ENCODE measurements around the gene KAZN. TPM values are rescaled to one million over a fixed set of nuclear protein-coding genes. Genes with fewer than 3 reads are reported as not detected.

KAZN gene
- total RNA-seq, 1 donor from 2014 or later = 3.7 TPM

DNA sequence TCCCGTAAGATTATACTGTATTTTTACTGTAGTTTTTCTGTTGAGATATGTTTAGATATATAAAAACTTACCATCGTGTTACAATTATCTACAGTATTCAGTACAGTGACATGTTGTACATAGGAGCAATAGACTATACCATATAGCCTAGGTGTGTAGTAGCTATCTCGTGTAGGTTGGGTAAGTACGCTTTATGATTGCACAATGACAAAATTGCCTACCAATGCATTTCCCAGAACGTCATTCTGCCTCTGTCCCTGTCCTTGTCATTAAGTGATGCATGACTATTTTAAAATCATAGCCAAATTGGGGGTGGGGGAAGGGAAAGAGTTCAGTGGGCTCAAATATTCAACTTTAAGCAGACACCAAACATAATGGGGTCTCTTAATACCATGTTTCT lies 321.3 kb downstream of the KAZN start:
- ATAC-seq (ENCODE audit: poor library complexity) = no peak
- intact Hi-C loops (cut with DNase I) = loop anchor here (5.0 kb wide), 1 partner anchor 108 kb away; no protein-coding TSS in a partner anchor
- no peak for DNase-seq

DNA sequence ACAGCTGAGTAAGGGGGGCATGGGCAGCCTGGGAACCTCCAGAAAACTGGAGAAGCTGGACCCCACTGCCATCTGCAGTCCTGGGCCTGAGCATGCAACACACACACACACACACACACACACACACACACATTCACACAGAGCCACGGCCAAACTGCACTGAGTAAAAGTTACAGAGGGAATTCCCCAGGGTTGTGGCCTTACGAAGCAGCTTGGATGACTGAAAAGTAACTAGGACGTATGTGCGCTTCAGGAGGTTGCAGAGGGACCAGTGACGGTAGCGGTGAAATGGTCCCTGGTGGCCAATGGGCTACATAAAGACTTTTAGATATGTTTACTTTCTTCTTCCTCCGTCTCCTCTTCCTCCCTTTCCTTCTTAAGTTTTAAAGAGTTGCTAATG lies 322.6 kb downstream of the KAZN start:
- intact Hi-C loops (cut with DNase I) = no loop called here
- ATAC-seq (ENCODE audit: poor library complexity) = peak; percentile 41
- DNase-seq = no peak

DNA sequence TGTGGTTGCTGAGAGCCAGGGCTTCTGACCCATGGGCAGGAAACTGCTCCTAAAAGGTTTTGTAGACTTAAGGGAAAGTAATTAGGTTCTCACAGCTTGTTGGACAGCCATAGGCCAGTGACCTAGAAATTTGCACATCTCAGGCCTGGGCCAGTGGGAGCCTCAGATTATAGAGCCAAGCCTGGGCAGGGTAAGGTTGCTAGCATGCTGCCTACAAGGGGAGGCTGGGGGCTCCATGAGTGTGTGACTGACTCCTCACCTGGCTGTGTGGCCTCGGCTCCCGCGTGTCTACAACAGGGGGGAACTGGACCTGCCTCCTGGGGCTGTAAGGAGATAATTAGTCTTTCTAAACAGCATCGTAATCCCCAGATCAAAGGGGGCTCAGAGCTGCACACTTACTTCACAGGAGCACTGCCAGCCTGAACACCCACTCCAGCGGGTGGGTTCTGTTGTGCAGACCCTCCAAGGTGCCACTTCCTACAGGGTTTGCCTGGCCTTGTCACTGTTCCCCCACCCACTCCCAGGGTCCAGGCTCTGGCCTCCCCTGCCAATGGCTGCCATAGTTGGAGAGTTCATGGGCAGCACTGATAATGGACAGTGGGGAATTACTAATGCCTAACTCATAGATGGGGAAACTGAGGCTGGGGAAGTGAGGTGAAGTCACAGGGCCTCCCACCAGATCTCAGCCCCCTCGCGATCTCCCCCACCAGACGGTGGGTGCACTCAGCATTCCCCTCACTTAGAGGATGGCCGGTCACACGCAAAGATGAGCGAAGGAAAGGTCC lies 324.6 kb downstream of the KAZN start:
- ATAC-seq (ENCODE audit: poor library complexity) = peak; percentile 21
- no peak for DNase-seq
- intact Hi-C loops (cut with DNase I) = no loop called here

DNA sequence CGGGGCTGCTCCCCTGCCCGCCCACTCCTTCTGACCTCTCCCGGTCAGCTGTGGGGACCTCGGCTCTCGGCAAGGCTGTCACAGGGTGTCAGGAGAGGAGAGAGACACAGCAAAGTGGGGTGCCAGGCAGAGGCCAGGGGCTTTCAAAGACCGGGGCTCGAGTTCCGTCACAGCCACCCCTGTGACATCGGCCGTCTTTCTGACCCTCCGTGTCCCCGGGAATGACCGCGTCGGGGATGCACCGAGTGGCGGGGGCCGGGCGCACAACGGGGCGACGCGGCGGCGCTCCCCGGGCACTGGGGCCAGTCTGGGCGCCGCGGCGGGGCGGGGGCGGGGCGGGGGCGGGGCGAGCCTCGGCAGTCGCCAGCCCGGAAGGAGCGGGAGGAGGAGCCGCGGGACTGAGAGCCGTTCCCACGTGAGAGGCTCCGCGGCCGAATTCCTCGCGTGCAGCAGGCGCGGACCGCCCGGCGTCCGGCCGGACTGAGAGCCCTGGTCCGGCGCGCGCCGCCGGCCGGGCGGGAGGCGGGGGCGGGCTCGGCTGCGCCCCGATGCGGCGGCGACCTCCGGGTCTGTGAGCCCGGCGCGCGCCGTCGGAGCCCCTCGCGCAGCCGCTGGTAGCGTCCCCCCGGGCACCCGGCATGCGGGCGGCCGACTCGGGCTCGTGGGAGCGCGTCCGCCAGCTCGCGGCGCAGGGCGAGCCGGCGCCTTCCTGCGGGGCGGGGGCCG lies 325.4 kb downstream of the KAZN start:
- ATAC-seq (ENCODE audit: poor library complexity) = peak; percentile 87
- peak; percentile 84 for DNase-seq
- intact Hi-C loops (cut with DNase I) = no loop called here

DNA sequence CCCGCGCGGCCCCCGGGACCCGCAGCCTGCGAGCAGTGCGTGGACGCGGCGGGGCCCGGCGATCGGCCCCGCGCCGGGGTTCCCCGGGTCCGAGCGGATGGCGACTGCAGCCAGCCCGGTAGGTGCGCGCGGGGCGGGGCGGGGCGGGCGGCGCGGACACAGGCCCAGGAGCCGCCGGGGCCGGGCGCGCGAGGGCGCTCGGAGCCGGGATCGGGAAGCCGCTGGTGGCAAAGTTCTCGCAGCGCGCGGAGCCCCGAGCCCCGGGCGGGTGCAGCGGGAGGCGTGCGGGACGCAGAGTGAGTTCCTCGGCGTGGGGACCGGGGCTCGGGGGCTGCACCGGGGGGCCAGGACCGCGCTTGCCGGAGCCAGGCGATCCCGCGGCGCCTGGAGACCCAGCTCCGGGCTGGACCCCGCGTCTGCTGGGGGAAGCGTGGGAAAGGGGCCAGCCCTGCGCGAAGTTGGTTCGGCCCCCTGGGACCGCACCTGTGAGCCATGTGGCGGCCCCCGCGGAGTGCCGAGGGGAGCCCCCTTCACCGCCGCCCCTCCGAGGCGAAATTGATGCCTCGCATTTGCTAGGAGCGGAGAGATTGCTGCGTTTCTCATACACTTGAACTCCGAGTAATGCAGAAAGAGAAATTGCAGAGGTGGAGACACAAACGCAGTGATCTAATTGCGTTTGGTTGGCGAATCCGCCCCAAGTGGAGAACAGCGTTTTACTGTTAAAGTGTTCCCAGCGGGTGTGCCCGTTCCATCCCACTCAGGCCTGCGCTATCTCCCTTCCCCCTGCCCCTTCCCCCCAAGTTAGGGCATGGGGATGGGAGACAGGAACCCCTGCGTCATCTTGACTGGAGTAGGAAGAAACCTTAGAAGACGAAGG lies 326.2 kb downstream of the KAZN start:
- intact Hi-C loops (cut with DNase I) = loop anchor here (5.0 kb wide), 1 partner anchor 98 kb away; no protein-coding TSS in a partner anchor
- DNase-seq (peak; percentile 66), ATAC-seq (ENCODE audit: poor library complexity) (peak; percentile 71)

DNA sequence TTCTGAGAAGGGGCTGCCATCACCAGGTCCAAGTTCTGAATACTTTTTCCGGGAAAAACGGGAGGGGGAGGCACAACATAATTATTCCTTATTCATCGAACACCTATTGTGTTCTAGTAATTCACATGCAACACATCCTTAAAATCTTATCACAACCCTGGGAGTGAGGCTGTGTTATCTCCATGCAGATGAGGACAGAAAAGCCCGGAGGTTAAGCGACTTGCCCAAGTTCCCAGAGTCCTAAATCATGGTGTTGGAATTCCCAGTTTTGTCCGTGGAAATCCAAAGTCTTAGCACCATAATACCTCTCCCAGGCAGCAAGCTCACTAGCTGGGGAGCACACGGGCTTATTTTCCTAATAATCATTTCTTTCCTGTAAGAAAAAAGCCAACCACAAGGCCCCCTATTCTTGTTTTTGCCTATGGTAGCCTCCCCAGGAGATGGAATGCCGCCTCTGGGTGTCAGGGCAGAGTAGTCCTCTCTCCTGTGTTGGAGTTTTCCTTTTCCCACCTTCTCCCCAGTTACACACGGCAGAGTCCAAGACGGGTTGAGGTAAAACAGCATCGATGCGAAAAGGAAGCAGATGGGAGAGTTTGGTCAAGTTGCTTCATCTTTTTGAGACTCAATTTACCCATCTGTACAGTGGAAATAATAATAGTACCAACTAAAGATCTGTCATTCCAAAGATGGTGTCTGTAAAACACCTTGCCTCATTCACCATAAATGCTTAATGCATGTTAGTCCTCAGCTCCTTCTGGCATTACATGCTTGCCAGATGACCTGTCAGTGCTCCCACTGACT lies 327.1 kb downstream of the KAZN start:
- no peak for ATAC-seq (ENCODE audit: poor library complexity)
- intact Hi-C loops (cut with DNase I) = loop anchor here (5.0 kb wide), 1 partner anchor 97 kb away; no protein-coding TSS in a partner anchor
- DNase-seq = no peak

DNA sequence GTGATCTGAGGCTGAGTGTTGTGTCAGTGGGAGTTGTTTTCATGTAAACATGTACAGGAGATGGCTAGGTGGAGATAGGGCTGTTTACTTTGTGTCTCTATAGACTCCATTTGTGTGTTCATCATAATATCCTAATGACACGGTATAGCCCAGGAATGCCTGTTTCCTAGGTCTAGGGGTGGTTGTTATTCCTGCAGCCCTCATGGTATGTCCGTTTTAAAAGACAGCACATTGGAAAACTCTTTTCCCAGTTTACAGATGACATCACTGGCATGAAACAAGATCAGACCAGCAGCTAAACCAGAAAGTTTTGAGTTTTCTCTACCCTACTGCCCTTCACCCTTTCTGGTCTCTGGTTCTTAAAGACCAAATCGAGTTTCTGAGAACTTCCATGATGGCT lies 327.7 kb downstream of the KAZN start:
- intact Hi-C loops (cut with DNase I) = loop anchor here (5.0 kb wide), 1 partner anchor 96 kb away; no protein-coding TSS in a partner anchor
- DNase-seq (no peak), ATAC-seq (ENCODE audit: poor library complexity) (no peak)

DNA sequence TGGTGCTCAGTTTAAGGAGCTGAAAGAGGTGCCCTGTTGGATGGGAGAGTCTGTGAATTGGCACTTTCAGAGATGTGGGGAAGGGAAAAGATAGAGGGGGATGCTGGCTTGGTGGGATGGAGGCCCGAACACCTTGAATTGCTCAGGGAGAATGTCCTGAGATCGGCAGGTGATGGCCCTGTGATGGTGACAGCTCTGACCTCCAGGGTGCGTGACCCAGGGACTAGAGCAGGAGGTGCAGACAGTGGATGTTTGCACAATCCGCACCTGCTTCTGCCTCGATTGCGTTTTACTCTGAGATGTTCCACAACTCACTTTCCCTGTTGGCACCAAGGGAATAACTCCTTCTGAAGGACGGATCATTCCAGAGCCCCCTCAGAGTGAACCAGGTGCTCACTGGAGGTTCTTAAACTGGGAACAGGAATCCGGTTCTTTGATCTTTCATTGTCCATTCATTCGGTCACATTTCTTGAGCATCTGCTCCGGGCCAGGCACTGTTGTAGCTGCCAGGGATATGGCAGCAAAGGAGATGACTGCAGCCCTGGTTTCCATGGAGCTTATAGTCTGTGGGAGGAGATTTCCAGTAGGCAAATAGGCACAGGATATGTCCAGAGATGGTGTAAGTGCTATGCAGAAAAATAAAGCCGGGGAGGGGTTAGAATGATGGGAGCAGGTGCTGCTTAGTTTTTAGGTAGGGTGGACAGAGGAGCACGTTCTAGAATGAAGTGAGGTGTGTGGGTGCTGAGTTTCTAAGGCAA lies 328.5 kb downstream of the KAZN start:
- intact Hi-C loops (cut with DNase I) = loop anchor here (5.0 kb wide), 1 partner anchor 95 kb away; no protein-coding TSS in a partner anchor
- ATAC-seq (ENCODE audit: poor library complexity) = no peak
- DNase-seq = no peak

DNA sequence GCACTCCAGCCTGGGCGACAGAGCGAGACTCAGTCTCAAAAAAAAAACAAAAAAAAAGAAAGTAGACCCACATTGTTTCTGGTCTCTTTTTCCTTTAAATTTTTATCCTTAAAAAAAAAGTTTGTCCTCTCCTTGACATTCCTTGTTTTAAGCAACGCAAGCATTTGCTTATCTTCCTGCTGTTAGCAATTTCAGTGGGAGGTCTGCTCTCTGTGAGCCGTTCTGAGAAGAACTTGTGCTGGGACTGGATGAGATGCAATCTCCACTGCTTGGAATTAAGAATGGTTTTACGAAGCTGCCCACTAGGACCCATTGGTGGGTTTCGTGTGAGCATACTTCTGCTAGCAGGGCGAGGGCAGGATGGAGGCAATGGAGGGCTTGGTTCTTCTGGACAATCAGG lies 329.9 kb downstream of the KAZN start:
- DNase-seq (no peak), ATAC-seq (ENCODE audit: poor library complexity) (no peak)
- intact Hi-C loops (cut with DNase I) = loop anchor here (5.0 kb wide), 1 partner anchor 94 kb away; no protein-coding TSS in a partner anchor

DNA sequence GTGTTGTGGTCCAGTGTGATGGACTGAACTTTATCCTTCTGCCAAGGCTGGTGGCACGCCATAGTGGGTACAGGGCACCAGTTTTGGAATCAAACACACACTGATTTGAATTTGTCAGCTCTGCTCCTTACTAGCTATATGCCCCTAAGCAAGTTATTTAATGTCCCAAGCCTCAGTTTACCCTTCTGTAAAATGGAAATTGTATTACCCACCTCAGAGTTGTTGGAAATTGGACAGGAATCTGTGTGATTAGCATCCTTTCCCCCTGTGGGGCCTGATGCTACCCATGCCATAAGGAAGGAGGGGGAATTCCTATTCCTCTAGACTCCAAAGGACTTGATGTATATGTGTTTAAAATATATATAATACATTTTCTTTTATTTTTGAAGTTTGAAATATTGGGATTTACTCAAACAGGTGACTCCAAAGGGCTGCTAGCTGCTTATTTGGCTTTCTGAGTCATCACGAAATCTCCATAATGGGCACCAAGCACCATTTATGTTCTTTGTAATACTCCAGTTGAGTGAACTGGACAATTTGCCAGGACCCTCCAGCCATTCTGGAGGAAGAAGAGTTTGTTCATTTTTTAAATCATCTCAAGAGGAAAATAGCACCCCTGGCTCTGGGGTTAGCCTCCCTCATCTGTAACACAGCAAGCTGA lies 330.5 kb downstream of the KAZN start:
- intact Hi-C loops (cut with DNase I) = loop anchor here (5.0 kb wide), 1 partner anchor 93 kb away; no protein-coding TSS in a partner anchor
- ATAC-seq (ENCODE audit: poor library complexity) = no peak
- no peak for DNase-seq

DNA sequence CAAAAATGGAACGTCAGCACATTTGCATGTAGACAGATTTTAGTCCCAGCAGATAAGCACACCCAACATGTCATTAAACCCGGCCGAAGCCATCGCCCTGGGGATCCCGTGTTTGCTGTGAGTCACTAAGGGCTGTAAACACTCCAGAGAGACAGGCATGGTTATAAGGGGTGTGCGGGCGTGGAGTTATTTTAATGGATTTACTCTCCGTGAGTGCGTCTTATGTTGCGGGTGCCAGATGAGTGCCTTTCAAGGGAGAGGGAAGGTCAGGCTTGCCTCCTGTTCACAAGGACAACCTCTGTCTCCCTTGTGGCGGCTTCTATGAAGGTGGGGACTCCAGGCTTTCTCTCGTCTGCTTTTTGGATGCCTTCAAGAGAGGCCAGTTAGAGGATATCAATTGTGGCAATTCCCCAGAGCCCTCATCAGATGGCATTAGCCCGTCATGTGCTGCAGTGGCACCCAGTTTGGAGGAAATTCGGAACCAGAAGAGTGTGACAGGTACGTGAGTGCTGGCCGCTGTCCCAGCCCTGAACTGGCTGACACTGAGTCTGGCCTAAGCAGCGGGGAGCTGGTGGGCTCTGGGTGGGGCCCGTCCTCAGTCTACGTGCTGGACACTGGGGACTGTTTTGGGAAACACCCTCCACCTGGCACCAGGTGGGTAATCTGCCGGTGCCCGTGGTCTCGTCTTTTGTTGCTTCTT lies 331.2 kb downstream of the KAZN start:
- DNase-seq = no peak
- ATAC-seq (ENCODE audit: poor library complexity) = peak; percentile 55
- intact Hi-C loops (cut with DNase I) = loop anchor here (5.0 kb wide), 1 partner anchor 93 kb away; no protein-coding TSS in a partner anchor

DNA sequence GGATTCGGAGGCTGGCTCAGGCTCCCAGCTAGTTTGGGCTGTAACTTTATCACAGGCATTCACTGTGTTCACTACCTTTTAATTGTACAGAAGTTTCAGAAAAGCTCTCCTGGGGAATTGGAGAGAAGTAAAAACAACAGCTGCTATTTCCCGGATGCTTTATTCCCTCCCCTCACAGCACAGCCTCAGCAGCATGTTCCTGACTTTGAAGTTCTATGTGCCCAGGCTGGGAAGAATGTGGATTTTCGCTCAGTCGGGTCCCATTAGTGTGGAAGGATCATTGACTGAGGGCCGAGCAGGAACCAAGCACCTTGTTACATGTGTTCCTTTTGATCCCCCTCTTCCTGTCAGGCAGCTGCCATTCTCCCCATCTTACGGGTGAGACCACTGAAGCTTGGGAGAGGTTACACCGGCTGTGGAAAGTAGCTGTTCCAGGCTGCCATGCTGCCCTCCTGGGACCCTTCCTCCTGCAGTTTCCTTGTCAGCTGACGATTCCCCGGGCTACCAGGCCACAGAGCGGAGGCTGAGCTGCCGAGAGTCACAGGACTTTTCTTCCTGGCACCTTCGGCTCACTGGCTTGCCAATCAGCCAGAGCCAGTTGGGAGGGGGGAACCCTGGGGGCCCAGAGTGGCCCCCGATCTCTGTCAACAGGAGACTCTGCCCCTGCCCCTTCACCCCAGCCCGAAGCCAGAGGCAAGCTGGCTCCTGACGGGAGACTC lies 331.9 kb downstream of the KAZN start:
- ATAC-seq (ENCODE audit: poor library complexity) (no peak), DNase-seq (no peak)
- intact Hi-C loops (cut with DNase I) = no loop called here

DNA sequence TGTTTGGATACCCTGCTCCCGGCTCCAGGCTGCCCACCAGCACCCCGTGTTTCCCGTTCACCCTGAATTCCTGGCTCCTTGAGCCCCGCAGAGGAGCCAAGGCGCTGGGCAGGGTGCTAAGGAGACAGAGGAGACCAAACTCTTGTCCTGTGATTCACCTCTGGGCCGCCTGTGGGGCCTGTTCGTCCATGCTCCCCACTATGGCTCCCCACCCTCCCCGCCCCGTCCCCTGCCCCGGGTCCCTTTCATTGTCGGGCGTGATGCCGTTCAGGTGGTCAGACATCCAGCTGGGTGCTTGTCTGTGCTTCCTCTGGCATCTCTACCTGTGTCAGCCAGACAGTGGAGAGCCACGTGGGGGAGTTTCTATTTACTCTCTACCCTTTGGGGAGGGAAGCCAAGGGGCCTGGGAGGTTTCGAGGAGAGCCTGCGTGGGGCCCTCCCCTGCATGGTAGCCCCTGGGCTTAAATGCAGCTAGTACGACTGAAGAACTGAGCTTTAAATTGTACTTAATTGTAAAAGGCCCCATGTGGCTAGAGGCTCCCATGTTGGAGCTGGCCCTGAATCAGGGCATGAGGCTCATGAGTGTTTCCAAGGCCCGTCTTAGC lies 333.7 kb downstream of the KAZN start:
- DNase-seq = no peak
- ATAC-seq (ENCODE audit: poor library complexity) = no peak
- intact Hi-C loops (cut with DNase I) = no loop called here

DNA sequence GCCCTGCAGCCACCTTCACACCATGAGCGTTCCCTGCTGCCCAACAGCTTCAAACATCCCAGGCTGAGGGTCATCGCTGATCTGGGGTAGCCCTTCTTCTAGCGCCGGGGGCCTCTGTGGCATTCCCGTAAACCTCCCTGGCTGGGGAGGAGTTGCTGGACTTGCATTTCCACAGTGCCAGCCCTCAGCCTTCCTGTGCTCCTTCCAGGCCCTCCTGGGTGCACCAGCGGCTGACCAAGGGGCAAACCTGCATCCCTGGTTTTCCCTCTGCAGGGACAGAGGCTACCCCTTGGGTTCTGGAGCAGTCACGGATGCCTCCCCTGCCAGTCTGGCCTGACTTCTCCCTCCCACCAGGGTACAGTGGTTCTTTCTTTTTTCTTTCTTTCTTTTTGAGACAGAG lies 336.4 kb downstream of the KAZN start:
- intact Hi-C loops (cut with DNase I) = no loop called here
- ATAC-seq (ENCODE audit: poor library complexity) (no peak), DNase-seq (no peak)

DNA sequence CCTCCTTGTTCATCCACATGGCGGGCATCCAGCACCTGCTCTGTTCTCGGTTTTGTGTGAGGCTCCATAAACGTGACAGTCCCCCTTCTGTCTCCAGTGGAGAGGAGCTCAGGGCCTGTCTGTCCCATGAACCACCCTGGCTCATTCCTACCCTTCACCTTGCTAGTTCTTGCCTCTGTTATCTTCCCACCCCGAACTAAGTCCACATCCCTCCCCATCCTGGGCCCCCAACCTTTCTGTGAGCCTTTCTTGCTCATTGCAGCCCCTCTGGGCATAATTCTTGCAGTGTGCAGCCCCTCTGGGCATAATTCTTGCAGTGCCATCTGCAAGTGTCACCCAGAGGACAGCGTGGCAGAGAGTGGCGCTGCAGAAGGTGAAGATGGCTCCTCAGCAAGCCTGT lies 338.3 kb downstream of the KAZN start:
- no peak for DNase-seq
- no peak for ATAC-seq (ENCODE audit: poor library complexity)
- intact Hi-C loops (cut with DNase I) = no loop called here
